HepG2 (cell line): ENCODE measurements around the gene XPOT. TPM values are rescaled to one million over a fixed set of nuclear protein-coding genes. Genes with fewer than 3 reads are reported as not detected.

Experiments
- CENPT ChIP-seq: sonication (generic); formaldehyde crosslinking; IDR thresholded peaks from 2 replicates; pipeline ENCODE4 v1.8.0; 2022; ENCODE audit warnings: low read depth, mild to moderate bottlenecking, moderate library complexity, missing genetic modification reagents
- GABPB1 ChIP-seq: IDR thresholded peaks from 2 replicates; pipeline ENCODE4 v1.6.1; 2016; ENCODE audit warnings: mild to moderate bottlenecking, missing genetic modification reagents, moderate library complexity, missing compliant biosample characterization
- GLI4 ChIP-seq: sonication (generic); formaldehyde crosslinking; IDR thresholded peaks from 2 replicates; pipeline ENCODE4 v1.5.1; 2020; ENCODE audit warnings: missing genetic modification reagents, mild to moderate bottlenecking, moderate library complexity, borderline replicate concordance
- IRX3 ChIP-seq: sonication (generic); formaldehyde crosslinking; IDR thresholded peaks from 2 replicates; pipeline ENCODE4 v1.8.1; 2023; ENCODE audit warnings: mild to moderate bottlenecking, low read depth, missing genetic modification reagents, borderline replicate concordance
- KAT2B ChIP-seq: fragments of 150-350 bp; IDR thresholded peaks from 2 replicates; pipeline ENCODE4 v1.6.1; 2014; ENCODE audit warnings: low read depth, low read length, borderline replicate concordance
- MYPOP ChIP-seq: sonication (generic); formaldehyde crosslinking; IDR thresholded peaks from 2 replicates; pipeline ENCODE4 v1.8.1; 2023; ENCODE audit warnings: mild to moderate bottlenecking, moderate library complexity, missing genetic modification reagents
- SOX13 ChIP-seq, 3 experiments: fragments of 450-650 bp in 1 of 3; sonication (generic) in 1 of 3; formaldehyde crosslinking in 1 of 3; IDR thresholded peaks in 2 of 3; conservative IDR thresholded peaks in 1 of 3; 2 replicates each; pipeline versions ENCODE4 v1.5.0 to v1.6.1; 2016 to 2020; ENCODE audit warnings: antibody characterized with exemption in 1 of 3, mild to moderate bottlenecking in 1 of 3, missing compliant biosample characterization in 1 of 3, missing genetic modification reagents in 1 of 3, moderate library complexity in 1 of 3
- TBL1XR1 ChIP-seq: fragments of 150-350 bp; IDR thresholded peaks from 2 replicates; pipeline ENCODE4 v1.6.1; 2014; ENCODE audit warnings: borderline replicate concordance, low read length; ENCODE audit not compliant: partially characterized antibody
- ZFP37 ChIP-seq: sonication (generic); formaldehyde crosslinking; IDR thresholded peaks from 2 replicates; pipeline ENCODE4 v1.4.0; 2020; ENCODE audit warnings: missing genetic modification reagents, borderline replicate concordance
- ZFY ChIP-seq: sonication (generic); formaldehyde crosslinking; IDR thresholded peaks from 2 replicates; pipeline ENCODE4 v1.4.0; 2020; ENCODE audit warnings: missing genetic modification reagents
- ZNF160 ChIP-seq: sonication (generic); formaldehyde crosslinking; IDR thresholded peaks from 2 replicates; pipeline ENCODE4 v1.8.0; 2022; ENCODE audit warnings: mild to moderate bottlenecking, inconsistent platforms, missing genetic modification reagents
- ZNF317 ChIP-seq: sonication (generic); formaldehyde crosslinking; IDR thresholded peaks from 2 replicates; pipeline ENCODE4 v1.5.0; 2020; ENCODE audit warnings: mild to moderate bottlenecking, missing genetic modification reagents
- ZNF432 ChIP-seq: sonication (generic); formaldehyde crosslinking; IDR thresholded peaks from 2 replicates; pipeline ENCODE4 v1.5.0; 2020; ENCODE audit warnings: missing genetic modification reagents, mild to moderate bottlenecking, borderline replicate concordance
- ZNF790 ChIP-seq: sonication (generic); formaldehyde crosslinking; IDR thresholded peaks from 2 replicates; pipeline ENCODE4 v1.8.0; 2022; ENCODE audit warnings: missing genetic modification reagents, mild to moderate bottlenecking, borderline replicate concordance
- ZSCAN5A ChIP-seq: sonication (generic); formaldehyde crosslinking; IDR thresholded peaks from 2 replicates; pipeline ENCODE4 v1.8.0; 2022; ENCODE audit warnings: mild to moderate bottlenecking, missing genetic modification reagents, borderline replicate concordance
- polyA plus RNA-seq, 8 experiments: library from polyadenylated mRNA; depleted of rRNA in 3 of 8; stranded (reverse) in 7 of 8; unstranded in 1 of 8; fragments of >200 nt; fragmentation: Illumina TruSeq in 4 of 8; extraction: Trizol in 4 of 8; gene quantifications; 2 replicates each; pipeline versions ENCODE4 v1.2.1 to v1.2.3, GENCODE V29; 2011 to 2016; ENCODE audit warnings: low read depth in 4 of 8, missing spikeins in 1 of 8, mixed read lengths in 1 of 8; ENCODE audit not compliant: insufficient read depth in 1 of 8
- total RNA-seq, 5 experiments: library from RNA; depleted of rRNA; stranded (reverse); fragments of >200 nt; fragmentation: Illumina TruSeq; extraction: Trizol; gene quantifications; 2 replicates each; pipeline ENCODE4 v1.2.3, GENCODE V29; 2016; ENCODE audit warnings: low read depth in 1 of 5
- TF ChIP-seq, protein P1 (sequence below): sonication (generic); formaldehyde crosslinking; IDR thresholded peaks from 2 replicates; pipeline ENCODE4 v1.5.1; 2020; ENCODE audit warnings: mild to moderate bottlenecking, moderate library complexity, missing genetic modification reagents
- TF ChIP-seq, protein P2 (sequence below): fragments of 450-650 bp; IDR thresholded peaks from 2 replicates; pipeline ENCODE4 v1.6.1; 2017; ENCODE audit warnings: mild to moderate bottlenecking

XPOT gene
- total and polyA plus RNA-seq, 2 of the 13 experiments (the other 11 are each of a cell fraction or from before 2014, with no cell fraction given): 93.8 to 102 TPM

- TF ChIP-seq ZSCAN5A: peak; percentile 73; the same call in 1 of the 2 replicates
- peak; percentile 92 for TF ChIP-seq ZFY (CRISPR knock-in tag)
- TF ChIP-seq ZNF432 (CRISPR knock-in tag): 0 out of 2 replicates have a peak, but pooled peaks have one; percentile 62
- TF ChIP-seq ZNF790 (CRISPR knock-in tag): 0 out of 2 replicates have a peak, but pooled peaks have one; percentile 52
- peak; percentile 19; the same call in 1 of the 2 replicates for TF ChIP-seq GLI4
- TF ChIP-seq GABPB1 (CRISPR knock-in tag): peak; percentile 91
- peak; percentile 75; the same call in 1 of the 2 replicates for TF ChIP-seq IRX3
- 0 out of 2 replicates have a peak, but pooled peaks have one; percentile 13 for TF ChIP-seq ZNF317
- TF ChIP-seq, protein P1, sequence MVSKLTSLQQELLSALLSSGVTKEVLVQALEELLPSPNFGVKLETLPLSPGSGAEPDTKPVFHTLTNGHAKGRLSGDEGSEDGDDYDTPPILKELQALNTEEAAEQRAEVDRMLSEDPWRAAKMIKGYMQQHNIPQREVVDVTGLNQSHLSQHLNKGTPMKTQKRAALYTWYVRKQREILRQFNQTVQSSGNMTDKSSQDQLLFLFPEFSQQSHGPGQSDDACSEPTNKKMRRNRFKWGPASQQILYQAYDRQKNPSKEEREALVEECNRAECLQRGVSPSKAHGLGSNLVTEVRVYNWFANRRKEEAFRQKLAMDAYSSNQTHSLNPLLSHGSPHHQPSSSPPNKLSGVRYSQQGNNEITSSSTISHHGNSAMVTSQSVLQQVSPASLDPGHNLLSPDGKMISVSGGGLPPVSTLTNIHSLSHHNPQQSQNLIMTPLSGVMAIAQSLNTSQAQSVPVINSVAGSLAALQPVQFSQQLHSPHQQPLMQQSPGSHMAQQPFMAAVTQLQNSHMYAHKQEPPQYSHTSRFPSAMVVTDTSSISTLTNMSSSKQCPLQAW (CRISPR knock-in tag): peak; percentile 70
- TF ChIP-seq TBL1XR1: no peak
- no peak for TF ChIP-seq ZFP37
- no peak for TF ChIP-seq KAT2B
- no peak for TF ChIP-seq SOX13 (IDR thresholded peaks at IDR 0.05)
- TF ChIP-seq SOX13 (CRISPR knock-in tag; conservative IDR thresholded peaks at IDR 0.05 in 1 of 2, IDR thresholded peaks at IDR 0.05 in 1 of 2): 0 out of 4 replicates have a peak, but pooled peaks of 1 of the 2 experiments have one; percentile 2
- 0 out of 2 replicates have a peak, but pooled peaks have one; percentile 49 for TF ChIP-seq ZNF160 (CRISPR knock-in tag)
- TF ChIP-seq MYPOP (CRISPR knock-in tag): peak; percentile 48; the same call in 1 of the 2 replicates
- TF ChIP-seq, protein P2, sequence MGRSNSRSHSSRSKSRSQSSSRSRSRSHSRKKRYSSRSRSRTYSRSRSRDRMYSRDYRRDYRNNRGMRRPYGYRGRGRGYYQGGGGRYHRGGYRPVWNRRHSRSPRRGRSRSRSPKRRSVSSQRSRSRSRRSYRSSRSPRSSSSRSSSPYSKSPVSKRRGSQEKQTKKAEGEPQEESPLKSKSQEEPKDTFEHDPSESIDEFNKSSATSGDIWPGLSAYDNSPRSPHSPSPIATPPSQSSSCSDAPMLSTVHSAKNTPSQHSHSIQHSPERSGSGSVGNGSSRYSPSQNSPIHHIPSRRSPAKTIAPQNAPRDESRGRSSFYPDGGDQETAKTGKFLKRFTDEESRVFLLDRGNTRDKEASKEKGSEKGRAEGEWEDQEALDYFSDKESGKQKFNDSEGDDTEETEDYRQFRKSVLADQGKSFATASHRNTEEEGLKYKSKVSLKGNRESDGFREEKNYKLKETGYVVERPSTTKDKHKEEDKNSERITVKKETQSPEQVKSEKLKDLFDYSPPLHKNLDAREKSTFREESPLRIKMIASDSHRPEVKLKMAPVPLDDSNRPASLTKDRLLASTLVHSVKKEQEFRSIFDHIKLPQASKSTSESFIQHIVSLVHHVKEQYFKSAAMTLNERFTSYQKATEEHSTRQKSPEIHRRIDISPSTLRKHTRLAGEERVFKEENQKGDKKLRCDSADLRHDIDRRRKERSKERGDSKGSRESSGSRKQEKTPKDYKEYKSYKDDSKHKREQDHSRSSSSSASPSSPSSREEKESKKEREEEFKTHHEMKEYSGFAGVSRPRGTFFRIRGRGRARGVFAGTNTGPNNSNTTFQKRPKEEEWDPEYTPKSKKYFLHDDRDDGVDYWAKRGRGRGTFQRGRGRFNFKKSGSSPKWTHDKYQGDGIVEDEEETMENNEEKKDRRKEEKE: no peak
- peak; percentile 89; the same call in 1 of the 2 replicates for TF ChIP-seq CENPT (CRISPR knock-in tag)
Observed at GRCh38 chr12:64451687-64452558, 47.7 kb downstream of the XPOT start, which contains the start of gene TBK1 (continued).
